ENCODE results near the gene GFRA1.

- TF ChIP-seq POLR2A (IDR thresholded peaks at IDR 0.05) = no peak
- TF ChIP-seq CTCF (IDR thresholded peaks at IDR 0.05) = no peak
Observed at GRCh38 chr10:116160271-116160670, 112.7 kb downstream of the GFRA1 start.

Data from lower leg skin (tissue), 3 donors.